PFSK-1 (cell line): ENCODE data around the gene NPTX2.

Source experiments
- FOXP2 ChIP-seq: optimal IDR thresholded peaks from 2 replicates; pipeline ENCODE3; 2011; ENCODE audit warnings: borderline replicate concordance, control low read depth, inconsistent platforms; ENCODE audit not compliant: insufficient read depth; ENCODE audit errors: extremely low read length, extremely low read depth
- POLR2AphosphoS5 ChIP-seq: IDR thresholded peaks from 2 replicates; pipeline ENCODE4 v1.6.1; 2012; ENCODE audit warnings: low read depth, mild to moderate bottlenecking, control low read depth, low read length, moderate library complexity
- REST ChIP-seq, 2 experiments: IDR thresholded peaks; 2 replicates each; pipeline versions ENCODE4 v1.6.1 to v1.8.0; 2011 to 2012; ENCODE audit warnings: low read depth in 2 of 2, low read length in 2 of 2, control low read depth in 1 of 2, inconsistent platforms in 1 of 2, mild to moderate bottlenecking in 1 of 2, moderate library complexity in 1 of 2; ENCODE audit not compliant: insufficient read depth in 1 of 2
- SIN3A ChIP-seq: IDR thresholded peaks from 2 replicates; pipeline ENCODE4 v1.6.1; 2012; ENCODE audit warnings: mild to moderate bottlenecking, low read length, moderate library complexity, borderline replicate concordance; ENCODE audit not compliant: insufficient read depth
- TAF1 ChIP-seq: IDR thresholded peaks from 2 replicates; pipeline ENCODE4 v1.6.1; 2012; ENCODE audit warnings: low read length, control low read depth, borderline replicate concordance; ENCODE audit not compliant: insufficient read depth

Gene NPTX2

GRCh38 chr7:98664882-98665281, 47.8 kb downstream of the NPTX2 start:
- TF ChIP-seq SIN3A (no peak), FOXP2 (no peak), TAF1 (no peak)

GRCh38 chr7:98668255-98668654, 51.2 kb downstream of the NPTX2 start:
- TF ChIP-seq REST (IDR thresholded peaks at IDR 0.05; ENCODE audit: insufficient read depth in 1 of 2, low read depth in 2 of 2, low read length in 2 of 2) (no peak), FOXP2 (no peak), TAF1 (no peak), SIN3A (no peak), POLR2AphosphoS5 (no peak)

- TF ChIP-seq REST (IDR thresholded peaks at IDR 0.05; ENCODE audit: insufficient read depth in 1 of 2, low read depth in 2 of 2, low read length in 2 of 2) (no peak), POLR2AphosphoS5 (no peak), TAF1 (no peak), FOXP2 (no peak), SIN3A (no peak)
These were observed 52.4 kb downstream of the NPTX2 start for GRCh38 chr7:98669329-98670000.

- no peak for TF ChIP-seq FOXP2
- TF ChIP-seq TAF1, result no peak
- TF ChIP-seq REST (IDR thresholded peaks at IDR 0.05; ENCODE audit: insufficient read depth in 1 of 2, low read depth in 2 of 2, low read length in 2 of 2), result no peak
- TF ChIP-seq POLR2AphosphoS5, result no peak
- no peak for TF ChIP-seq SIN3A
These were observed 53.1 kb downstream of the NPTX2 start for GRCh38 chr7:98670186-98670585.

- no peak for TF ChIP-seq FOXP2
- no peak for TF ChIP-seq TAF1
- no peak for TF ChIP-seq SIN3A
- no peak for TF ChIP-seq REST (IDR thresholded peaks at IDR 0.05; ENCODE audit: insufficient read depth in 1 of 2, low read depth in 2 of 2, low read length in 2 of 2)
- no peak for TF ChIP-seq POLR2AphosphoS5
These were observed 54.7 kb downstream of the NPTX2 start for GRCh38 chr7:98671733-98672331.
